ENCODE data around the gene DEFB129.

DNA sequence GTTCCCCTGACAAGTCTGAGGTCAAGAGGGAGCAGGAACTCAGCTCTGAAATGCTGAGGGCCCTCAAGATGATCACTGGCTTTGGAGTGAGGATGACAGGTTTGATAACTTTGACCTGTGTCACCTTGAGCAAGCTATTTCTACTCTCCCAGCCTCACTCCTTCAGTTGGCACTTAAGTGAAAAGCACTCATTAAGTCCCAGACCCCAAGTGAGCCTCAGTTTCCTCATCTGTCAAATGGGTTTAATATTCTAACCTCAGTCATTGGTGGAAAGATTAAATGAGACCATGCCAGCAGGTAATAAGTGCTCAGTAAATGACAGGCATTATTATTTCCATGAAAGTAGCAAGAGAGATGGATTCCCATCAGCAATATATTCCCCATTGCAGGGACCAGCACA, 44.5 kb downstream of the DEFB129 start:
- TF ChIP-seq POLR2A (IDR thresholded peaks at IDR 0.05; ENCODE audit: low read length) = no peak
- no peak for TF ChIP-seq GATA1 (IDR thresholded peaks at IDR 0.05; ENCODE audit: low read depth, low read length)
